CD4-positive, alpha-beta T cell (primary cell): ENCODE results near the gene LRCH3. TPM values are rescaled to one million over a fixed set of nuclear protein-coding genes. Genes with fewer than 3 reads are reported as not detected.

ENCODE experiments used
- ATAC-seq: fragments of 200-7000 bp; cut with Tn5 transposase; one replicate; pipeline ENCODE4 v1.10.0; 2022; ENCODE audit warnings: mild to moderate bottlenecking; ENCODE audit not compliant: poor library complexity
- CTCF ChIA-PET: fragments of 350-600 bp; sonication (Branson Sonifier 250); formaldehyde crosslinking; loops from one replicate; lab custom pipeline; 2021; ENCODE audit warnings: antibody characterized with exemption, inconsistent platforms; lab: Charles Lee
- POLR2A ChIA-PET: fragments of 350-600 bp; sonication (Branson Sonifier 250); formaldehyde crosslinking; loops from one replicate; lab custom pipeline; 2021; ENCODE audit warnings: antibody characterized with exemption, inconsistent platforms; lab: Charles Lee
- DNase-seq, 14 experiments: peaks; one replicate each; pipeline ENCODE4 v3.0.0-alpha.2; 2013 to 2020; ENCODE audit warnings: mixed read lengths in 2 of 14
- H3K27ac ChIP-seq, 2 donors: one replicate each; pipeline versions ENCODE4 v1.5.1 to v1.7.0; 2013; ENCODE audit warnings: low read length in 2 of 2, low read depth in 1 of 2, mild to moderate bottlenecking in 1 of 2
- H3K27me3 ChIP-seq, 2 experiments: 1 replicate in 1 of 2; 2 replicates in 1 of 2; pipeline versions ENCODE4 v1.6.1 to v1.7.0; 2013; ENCODE audit warnings: low read length in 2 of 2, control low read depth in 1 of 2, mild to moderate bottlenecking in 1 of 2, moderate library complexity in 1 of 2; ENCODE audit not compliant: insufficient read depth in 2 of 2, control insufficient read depth in 1 of 2
- H3K36me3 ChIP-seq: one replicate; pipeline ENCODE4 v1.6.1; 2013; ENCODE audit warnings: low read length, control low read depth; ENCODE audit not compliant: insufficient read depth
- H3K4me1 ChIP-seq: one replicate; pipeline ENCODE4 v1.6.1; 2013; ENCODE audit warnings: low read length, control low read depth; ENCODE audit not compliant: insufficient read depth
- H3K4me3 ChIP-seq: one replicate; pipeline ENCODE4 v1.5.1; 2013; ENCODE audit warnings: mild to moderate bottlenecking, low read length, moderate library complexity
- H3K9me3 ChIP-seq, 2 experiments: 1 replicate in 1 of 2; 2 replicates in 1 of 2; pipeline versions ENCODE4 v1.6.1 to v1.7.0; 2013; ENCODE audit warnings: low read length in 2 of 2, mild to moderate bottlenecking in 2 of 2, control low read depth in 1 of 2, moderate library complexity in 1 of 2; ENCODE audit not compliant: control insufficient read depth in 1 of 2, insufficient read depth in 1 of 2
- H3K27ac Mint-ChIP-seq: one replicate; pipeline ENCODE4 v1.8.0; 2020; ENCODE audit warnings: mixed read lengths
- H3K27me3 Mint-ChIP-seq: one replicate; pipeline ENCODE4 v1.8.0; 2021; ENCODE audit warnings: mixed read lengths
- H3K36me3 Mint-ChIP-seq: one replicate; pipeline ENCODE4 v1.8.0; 2021; ENCODE audit warnings: low read depth, mixed read lengths
- H3K4me1 Mint-ChIP-seq: one replicate; pipeline ENCODE4 v1.8.0; 2021; ENCODE audit warnings: low read depth, mixed read lengths
- H3K4me3 Mint-ChIP-seq: one replicate; pipeline ENCODE4 v1.8.0; 2020; ENCODE audit warnings: mild to moderate bottlenecking, mixed read lengths
- H3K9me3 Mint-ChIP-seq: one replicate; pipeline ENCODE4 v1.8.0; 2020; ENCODE audit warnings: mixed read lengths
- intact Hi-C, 2 experiments: fragments of 100-400 bp; cut with DNase I in 1 of 2; cut with micrococcal nuclease in 1 of 2; formaldehyde crosslinking; loops; one replicate each; pipeline versions ENCODE4 v1.15.1 to v1.9.0; 2023 to 2025; cut with DNase I, micrococcal nuclease
- total RNA-seq, 174 experiments: library from RNA in 2 of 174; stranded (reverse) in 2 of 174; gene quantifications; one replicate each; pipeline ENCODE4 v1.2.3 and lab custom pipeline; 2021 to 2026
- TF ChIP-seq, protein P1 (sequence below): fragments of 200-600 bp; IDR thresholded peaks from one replicate; pipeline ENCODE4 v1.8.0; 2022; ENCODE audit warnings: antibody characterized with exemption, mild to moderate bottlenecking

LRCH3 gene
- total RNA-seq, 2 experiments from 2014 or later, result 31.5 to 37.6 TPM

DNA sequence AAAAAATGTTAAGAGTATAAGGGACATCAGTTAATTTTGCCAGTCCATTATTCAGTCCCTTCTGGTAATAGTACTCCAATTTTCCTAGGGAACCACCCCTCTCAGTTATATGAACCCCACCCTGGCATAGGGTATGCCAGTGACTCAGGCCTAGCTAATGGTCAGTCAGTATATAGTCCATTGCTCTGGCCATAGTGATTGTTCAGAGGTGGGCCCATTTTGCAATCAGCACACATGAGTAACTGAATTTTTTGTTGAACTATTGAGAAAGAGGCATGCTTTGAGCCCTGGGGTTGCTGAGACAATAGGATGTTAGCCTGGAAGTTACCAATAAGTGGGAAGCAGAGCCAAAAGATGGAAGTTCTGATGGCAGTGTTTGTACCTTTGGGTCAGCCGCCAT, 4.1 kb downstream of the LRCH3 start:
- Histone ChIP-seq H3K9me3 (no peaks in the 10 kb centered on the region), H3K36me3 (no peaks in the 10 kb centered on the region), H3K27me3 (no peaks in the 10 kb centered on the region), H3K4me3 (no peak overlapping the region), H3K4me1 (peaks cover 39% of the 10 kb centered on the region), H3K27ac (no peak overlapping the region)
- H3K27me3 Mint-ChIP-seq, result no peaks in the 10 kb centered on the region
- intact Hi-C loops, result no loop called here
- peaks cover 73% of the 10 kb centered on the region for H3K4me1 Mint-ChIP-seq
- ATAC-seq (no peak), DNase-seq (peak in 1 of 14 experiments; percentile 27)
- H3K9me3 Mint-ChIP-seq, result no peaks in the 10 kb centered on the region
- ChIA-PET POLR2A (interaction anchor here (0.7 kb wide), 1 partner anchor 44 kb away, joined by 3 read pairs; no protein-coding TSS in a partner anchor), CTCF (no interaction called here)
- peaks cover 19% of the 10 kb centered on the region for H3K36me3 Mint-ChIP-seq
- H3K27ac Mint-ChIP-seq, result no peak overlapping the region
- no peak overlapping the region for H3K4me3 Mint-ChIP-seq
- TF ChIP-seq, protein P1, sequence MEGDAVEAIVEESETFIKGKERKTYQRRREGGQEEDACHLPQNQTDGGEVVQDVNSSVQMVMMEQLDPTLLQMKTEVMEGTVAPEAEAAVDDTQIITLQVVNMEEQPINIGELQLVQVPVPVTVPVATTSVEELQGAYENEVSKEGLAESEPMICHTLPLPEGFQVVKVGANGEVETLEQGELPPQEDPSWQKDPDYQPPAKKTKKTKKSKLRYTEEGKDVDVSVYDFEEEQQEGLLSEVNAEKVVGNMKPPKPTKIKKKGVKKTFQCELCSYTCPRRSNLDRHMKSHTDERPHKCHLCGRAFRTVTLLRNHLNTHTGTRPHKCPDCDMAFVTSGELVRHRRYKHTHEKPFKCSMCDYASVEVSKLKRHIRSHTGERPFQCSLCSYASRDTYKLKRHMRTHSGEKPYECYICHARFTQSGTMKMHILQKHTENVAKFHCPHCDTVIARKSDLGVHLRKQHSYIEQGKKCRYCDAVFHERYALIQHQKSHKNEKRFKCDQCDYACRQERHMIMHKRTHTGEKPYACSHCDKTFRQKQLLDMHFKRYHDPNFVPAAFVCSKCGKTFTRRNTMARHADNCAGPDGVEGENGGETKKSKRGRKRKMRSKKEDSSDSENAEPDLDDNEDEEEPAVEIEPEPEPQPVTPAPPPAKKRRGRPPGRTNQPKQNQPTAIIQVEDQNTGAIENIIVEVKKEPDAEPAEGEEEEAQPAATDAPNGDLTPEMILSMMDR, result no peak

DNA sequence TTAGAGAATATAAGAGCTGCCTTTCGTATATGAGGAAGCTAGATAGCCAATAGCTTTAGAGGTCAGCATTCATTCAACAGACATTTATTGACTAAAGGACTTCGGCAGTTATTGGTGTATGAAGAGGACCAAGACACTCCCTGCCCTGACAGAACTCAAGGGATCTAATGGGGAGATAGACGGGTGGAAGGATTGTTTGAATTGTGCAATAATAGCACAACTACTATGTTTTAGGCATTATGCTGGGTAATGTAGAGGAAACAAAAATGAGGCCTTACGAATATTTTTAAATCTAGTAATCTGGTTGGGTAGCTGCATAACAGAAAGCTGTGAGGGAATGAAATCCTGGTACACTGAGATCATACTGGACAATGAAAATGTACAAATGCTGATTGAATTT, 5.0 kb downstream of the LRCH3 start:
- Mint-ChIP-seq H3K9me3 (no peaks in the 10 kb centered on the region), H3K36me3 (peaks cover 12% of the 10 kb centered on the region), H3K4me1 (peaks cover 77% of the 10 kb centered on the region), H3K27me3 (no peaks in the 10 kb centered on the region), H3K4me3 (no peak overlapping the region), H3K27ac (peak overlapping the region; percentile 42)
- Histone ChIP-seq H3K4me1 (peaks cover 33% of the 10 kb centered on the region), H3K9me3 (no peaks in the 10 kb centered on the region), H3K36me3 (no peaks in the 10 kb centered on the region), H3K27me3 (no peaks in the 10 kb centered on the region), H3K4me3 (no peak overlapping the region), H3K27ac (no peak overlapping the region)
- ChIA-PET POLR2A (no interaction called here), CTCF (interaction anchor here (0.8 kb wide), 1 partner anchor 47 kb away, joined by 3 read pairs; the partner anchor contains the start of gene FYTTD1)
- DNase-seq (no peak), ATAC-seq (no peak)
- intact Hi-C loops, result no loop called here
- TF ChIP-seq, protein P1, result no peak

DNA sequence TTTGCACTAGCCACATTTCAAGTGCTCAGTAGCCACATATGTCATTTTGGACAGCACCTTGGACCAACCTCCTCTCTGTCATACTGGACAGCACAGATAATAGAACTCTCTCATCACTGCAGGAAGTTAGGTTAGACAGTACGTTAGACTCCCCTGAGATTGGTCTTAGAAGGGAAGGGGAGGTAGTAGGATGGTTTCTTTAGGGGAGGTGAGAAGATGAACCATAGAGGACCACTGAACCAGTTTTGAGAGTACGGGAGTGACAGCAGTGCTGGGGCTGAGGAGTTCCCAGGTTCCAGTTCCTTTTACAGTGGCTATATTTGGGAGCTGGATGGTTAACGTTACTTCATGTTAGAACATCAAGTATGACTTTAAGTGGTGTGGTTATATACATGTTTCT, 7.8 kb downstream of the LRCH3 start:
- Histone ChIP-seq H3K9me3 (no peaks in the 10 kb centered on the region), H3K27me3 (no peaks in the 10 kb centered on the region), H3K36me3 (no peaks in the 10 kb centered on the region), H3K4me3 (no peak overlapping the region), H3K4me1 (peaks cover 34% of the 10 kb centered on the region), H3K27ac (no peak overlapping the region)
- intact Hi-C loops, result no loop called here
- DNase-seq, result no peak
- H3K4me3 Mint-ChIP-seq, result no peak overlapping the region
- no peak overlapping the region for H3K27ac Mint-ChIP-seq
- H3K36me3 Mint-ChIP-seq, result peaks cover 4% of the 10 kb centered on the region
- no peaks in the 10 kb centered on the region for H3K27me3 Mint-ChIP-seq
- ChIA-PET CTCF (no interaction called here), POLR2A (no interaction called here)
- no peaks in the 10 kb centered on the region for H3K9me3 Mint-ChIP-seq
- peaks cover 83% of the 10 kb centered on the region for H3K4me1 Mint-ChIP-seq
- TF ChIP-seq, protein P1, result no peak
- no peak for ATAC-seq
